IPS-18a (cell line): ENCODE data around the gene POC1A.

ENCODE experiments used
- H3K27ac ChIP-seq: one replicate; pipeline ENCODE4 v1.5.1; 2013; ENCODE audit warnings: low read length
- H3K27me3 ChIP-seq: one replicate; pipeline ENCODE4 v1.6.1; 2013; ENCODE audit warnings: mild to moderate bottlenecking, low read length; ENCODE audit not compliant: control insufficient read depth, insufficient read depth
- H3K36me3 ChIP-seq: one replicate; pipeline ENCODE4 v1.6.1; 2013; ENCODE audit warnings: low read depth, low read length; ENCODE audit not compliant: control insufficient read depth
- H3K4me1 ChIP-seq: one replicate; pipeline ENCODE4 v1.6.1; 2013; ENCODE audit warnings: low read depth, low read length; ENCODE audit not compliant: control insufficient read depth
- H3K4me3 ChIP-seq: one replicate; pipeline ENCODE4 v1.5.1; 2013; ENCODE audit warnings: low read length
- H3K9ac ChIP-seq: one replicate; pipeline ENCODE4 v1.6.1; 2013; ENCODE audit warnings: mild to moderate bottlenecking, low read length, moderate library complexity
- H3K9me3 ChIP-seq: one replicate; pipeline ENCODE4 v1.6.1; 2013; ENCODE audit warnings: low read depth, low read length; ENCODE audit not compliant: control insufficient read depth

The POC1A gene

GRCh38 chr3:52055537-52056351 is 98.5 kb downstream of the POC1A start:
- Histone ChIP-seq H3K9me3 (no peaks in the 10 kb centered on the region), H3K27me3 (peaks cover 11% of the 10 kb centered on the region), H3K4me1 (peaks cover 15% of the 10 kb centered on the region), H3K27ac (no peak overlapping the region), H3K36me3 (peaks cover 9% of the 10 kb centered on the region), H3K4me3 (peak overlapping the region; percentile 74), H3K9ac (peak overlapping the region; percentile 30)

DNA sequence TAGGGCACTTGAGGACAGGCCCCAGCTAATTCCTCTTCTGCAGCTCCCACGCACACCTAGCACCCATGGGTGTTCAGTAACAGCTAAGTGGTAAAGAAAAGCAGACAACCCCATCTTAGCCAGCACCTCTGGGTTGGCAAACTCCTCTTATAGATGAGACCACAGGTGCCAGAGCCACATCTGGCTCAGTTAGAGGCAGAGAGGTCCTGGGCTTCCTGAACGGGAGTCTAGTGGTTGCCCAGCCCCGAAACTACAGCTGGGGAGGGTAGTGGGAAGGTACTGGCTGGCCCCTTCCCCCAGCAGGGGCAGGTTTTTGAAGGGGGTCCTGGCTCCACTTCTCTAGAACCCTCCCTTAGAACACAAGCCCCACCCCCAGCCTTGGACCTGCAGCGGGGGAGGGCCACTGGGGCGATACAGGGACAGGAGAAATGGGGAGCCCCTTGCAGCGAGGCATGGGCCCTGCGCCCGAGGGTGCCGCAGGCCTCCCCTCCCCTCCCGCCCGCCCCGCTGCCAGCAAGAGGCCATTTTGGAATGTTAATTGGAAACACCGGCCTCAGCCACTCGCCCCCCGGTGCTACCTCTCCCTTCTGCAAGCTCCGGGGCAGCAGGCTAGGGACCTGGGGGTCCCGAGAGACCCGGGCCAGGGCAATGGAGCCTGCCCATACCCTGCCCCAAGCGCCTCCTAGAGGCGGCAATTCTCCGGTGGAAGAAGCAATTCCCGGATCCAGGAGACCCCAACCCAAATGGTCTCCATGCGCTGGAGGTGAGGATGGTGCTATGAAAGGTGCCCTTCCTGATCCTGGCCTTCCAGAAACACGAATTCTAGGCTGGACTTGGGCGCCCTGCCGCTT is 99.3 kb downstream of the POC1A start:
- Histone ChIP-seq H3K36me3 (peaks cover 18% of the 10 kb centered on the region), H3K9me3 (no peaks in the 10 kb centered on the region), H3K4me3 (peak overlapping the region; percentile 74), H3K9ac (peak overlapping the region; percentile 30), H3K27me3 (peaks cover 11% of the 10 kb centered on the region), H3K27ac (no peak overlapping the region), H3K4me1 (peaks cover 15% of the 10 kb centered on the region)

- Histone ChIP-seq H3K9me3 (no peaks in the 10 kb centered on the region), H3K27ac (no peak overlapping the region), H3K4me3 (no peak overlapping the region), H3K4me1 (peaks cover 15% of the 10 kb centered on the region), H3K27me3 (peaks cover 9% of the 10 kb centered on the region), H3K36me3 (peaks cover 18% of the 10 kb centered on the region), H3K9ac (no peak overlapping the region)
Observed at GRCh38 chr3:52053307-52054304, 100.6 kb downstream of the POC1A start.

- Histone ChIP-seq H3K9me3 (no peaks in the 10 kb centered on the region), H3K9ac (no peak overlapping the region), H3K4me3 (no peak overlapping the region), H3K27me3 (peaks cover 2% of the 10 kb centered on the region), H3K27ac (no peak overlapping the region), H3K36me3 (peaks cover 18% of the 10 kb centered on the region), H3K4me1 (peaks cover 13% of the 10 kb centered on the region)
Observed at GRCh38 chr3:52052831-52053306, 101.4 kb downstream of the POC1A start.

DNA sequence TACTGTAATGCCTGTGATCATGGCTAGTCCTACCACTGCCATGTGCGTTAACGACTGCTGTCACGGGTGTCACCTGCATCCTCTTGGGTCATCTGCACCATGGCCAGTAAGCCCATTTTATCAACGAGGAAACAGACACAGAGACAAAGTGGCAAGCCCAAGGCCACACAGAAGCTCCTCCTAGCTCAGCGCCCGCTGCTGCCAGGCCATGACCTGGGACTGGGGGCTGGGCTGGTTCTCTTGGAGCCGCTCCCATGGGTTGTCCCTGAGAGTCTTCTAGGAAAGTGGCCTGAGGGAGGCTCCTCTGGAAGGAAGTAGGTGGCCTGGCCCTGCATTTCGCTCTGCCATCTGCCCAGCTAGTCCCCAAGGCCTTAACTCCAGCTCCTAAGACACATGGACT is 102.8 kb downstream of the POC1A start:
- H3K9ac ChIP-seq: no peak overlapping the region
- H3K4me3 ChIP-seq: no peak overlapping the region
- no peak overlapping the region for H3K27ac ChIP-seq
- no peaks in the 10 kb centered on the region for H3K9me3 ChIP-seq
- H3K4me1 ChIP-seq: peaks cover 10% of the 10 kb centered on the region
- H3K36me3 ChIP-seq: peaks cover 18% of the 10 kb centered on the region
- H3K27me3 ChIP-seq: no peaks in the 10 kb centered on the region

GRCh38 chr3:52050571-52050970 is 103.7 kb downstream of the POC1A start:
- H3K27me3 ChIP-seq: no peaks in the 10 kb centered on the region
- H3K4me1 ChIP-seq: peaks cover 10% of the 10 kb centered on the region
- H3K9me3 ChIP-seq: no peaks in the 10 kb centered on the region
- no peak overlapping the region for H3K27ac ChIP-seq
- H3K36me3 ChIP-seq: peaks cover 18% of the 10 kb centered on the region
- H3K9ac ChIP-seq: no peak overlapping the region
- no peak overlapping the region for H3K4me3 ChIP-seq

GRCh38 chr3:52049503-52049902 is 104.7 kb downstream of the POC1A start:
- Histone ChIP-seq H3K9ac (no peak overlapping the region), H3K9me3 (no peaks in the 10 kb centered on the region), H3K36me3 (peaks cover 18% of the 10 kb centered on the region), H3K27me3 (no peaks in the 10 kb centered on the region), H3K4me1 (peaks cover 10% of the 10 kb centered on the region), H3K27ac (no peak overlapping the region), H3K4me3 (no peak overlapping the region)

DNA sequence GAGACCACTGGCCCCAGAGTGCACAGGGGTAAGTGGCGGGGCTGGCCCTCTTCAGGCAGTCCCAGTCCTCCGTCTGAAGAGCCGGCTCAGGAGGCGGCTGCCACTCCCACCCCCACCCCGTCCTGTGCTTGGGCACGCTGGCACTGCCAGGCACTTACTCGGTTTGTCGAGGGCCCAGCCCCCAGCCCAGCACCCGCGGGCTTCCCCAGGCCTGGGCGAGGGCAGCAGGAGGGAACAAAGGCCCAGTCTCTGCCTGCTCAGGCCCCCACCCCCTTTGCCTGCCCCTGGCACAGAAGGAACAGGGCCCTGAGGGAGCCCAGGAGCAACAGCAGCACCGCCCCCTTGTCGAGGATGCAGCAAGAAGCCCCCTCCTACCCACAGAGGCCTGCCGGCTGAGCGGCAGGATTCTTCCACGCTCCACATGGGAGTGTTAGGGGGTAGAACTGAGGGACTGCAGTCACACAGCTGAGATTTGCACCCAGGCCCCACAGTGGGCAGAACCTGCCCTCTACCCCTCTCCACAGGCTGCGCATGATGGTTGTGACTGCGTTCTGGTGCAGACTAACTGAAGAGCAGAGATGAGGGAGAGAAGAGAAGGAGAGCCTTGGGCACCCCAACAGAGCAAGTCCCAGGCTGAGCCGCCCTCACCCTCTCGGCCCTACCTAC is 106.8 kb downstream of the POC1A start:
- H3K27ac ChIP-seq: no peak overlapping the region
- peaks cover 18% of the 10 kb centered on the region for H3K36me3 ChIP-seq
- no peaks in the 10 kb centered on the region for H3K27me3 ChIP-seq
- H3K9me3 ChIP-seq: no peaks in the 10 kb centered on the region
- H3K9ac ChIP-seq: no peak overlapping the region
- peaks cover under 1% of the 10 kb centered on the region for H3K4me1 ChIP-seq
- H3K4me3 ChIP-seq: no peak overlapping the region

GRCh38 chr3:52046902-52047239 is 107.4 kb downstream of the POC1A start:
- peaks cover 18% of the 10 kb centered on the region for H3K36me3 ChIP-seq
- no peak overlapping the region for H3K9ac ChIP-seq
- H3K27me3 ChIP-seq: no peaks in the 10 kb centered on the region
- no peak overlapping the region for H3K27ac ChIP-seq
- no peaks in the 10 kb centered on the region for H3K4me1 ChIP-seq
- H3K4me3 ChIP-seq: no peak overlapping the region
- H3K9me3 ChIP-seq: no peaks in the 10 kb centered on the region

GRCh38 chr3:52046186-52046901 is 107.9 kb downstream of the POC1A start:
- no peak overlapping the region for H3K27ac ChIP-seq
- no peaks in the 10 kb centered on the region for H3K27me3 ChIP-seq
- no peak overlapping the region for H3K4me3 ChIP-seq

More at GRCh38 chr3:52046186-52046901, 107.9 kb downstream of the POC1A start:
- no peaks in the 10 kb centered on the region for H3K9me3 ChIP-seq
- H3K4me1 ChIP-seq: no peaks in the 10 kb centered on the region
- no peak overlapping the region for H3K9ac ChIP-seq
- H3K36me3 ChIP-seq: peaks cover 13% of the 10 kb centered on the region
